AG04450 (cell line): ENCODE data around the gene CNNM3. TPM values are rescaled to one million over a fixed set of nuclear protein-coding genes. Genes with fewer than 3 reads are reported as not detected.

Experiments used
- CTCF ChIA-PET: fragments of 300-600, 350-600 bp; formaldehyde crosslinking; extraction: SDS; loops from one replicate; lab custom pipeline; 2022; ENCODE audit warnings: antibody characterized with exemption, inconsistent platforms; lab: Charles Lee
- POLR2A ChIA-PET: fragments of 350-600 bp; formaldehyde crosslinking; extraction: SDS; loops from one replicate; lab custom pipeline; 2021; ENCODE audit warnings: antibody characterized with exemption, inconsistent platforms; lab: Yijun Ruan, JAX
- DNase-seq: peaks from one replicate; pipeline ENCODE4 v3.0.0-alpha.2; 2011; ENCODE audit warnings: low read depth, low spot score
- H3K27ac ChIP-seq: one replicate; pipeline ENCODE4 v1.5.1; 2012; ENCODE audit warnings: low read depth, low read length, control low read depth
- H3K27me3 ChIP-seq: one replicate; pipeline ENCODE4 v1.6.0; 2012; ENCODE audit warnings: low read length; ENCODE audit not compliant: control insufficient read depth, insufficient read depth
- H3K4me3 ChIP-seq: 2 replicates; pipeline ENCODE4 v1.5.1; 2011; ENCODE audit warnings: mild to moderate bottlenecking, low read depth, low read length, control low read depth
- H3K9me3 ChIP-seq: 2 replicates; pipeline ENCODE4 v1.5.1; 2012; ENCODE audit warnings: low read length; ENCODE audit not compliant: control insufficient read depth, insufficient read depth
- CTCF ChIP-seq: IDR thresholded peaks from 2 replicates; pipeline ENCODE4 v1.5.1; 2011; ENCODE audit warnings: low read depth, low read length, control low read depth, inconsistent platforms
- polyA plus RNA-seq: library from polyadenylated mRNA; depleted of rRNA; stranded (reverse); fragments of >200 nt; gene quantifications from 2 replicates; pipeline ENCODE4 v1.2.3, GENCODE V29; 2011

CNNM3 gene
- polyA plus RNA-seq, 1 experiment: 5.1 TPM

GRCh38 chr2:96832754-96833507, 16.9 kb downstream of the CNNM3 start:
- Histone ChIP-seq H3K27ac (no peak overlapping the region), H3K27me3 (no peaks in the 10 kb centered on the region), H3K4me3 (no peak overlapping the region), H3K9me3 (no peaks in the 10 kb centered on the region)
- TF ChIP-seq CTCF: no peak
- ChIA-PET CTCF (interaction anchor here (0.7 to 1.8 kb wide), 5 partner anchors 9 to 279 kb away, joined by 3 to 4 read pairs (median 4); no protein-coding TSS in a partner anchor), POLR2A (interaction anchor here (0.5 kb wide), 1 partner anchor 8 kb away, joined by 6 read pairs; no protein-coding TSS in a partner anchor)
- peak; percentile 11 for DNase-seq

GRCh38 chr2:96835830-96836229, 19.8 kb downstream of the CNNM3 start:
- no peak overlapping the region for H3K4me3 ChIP-seq
- H3K27ac ChIP-seq: no peak overlapping the region
- no peaks in the 10 kb centered on the region for H3K27me3 ChIP-seq

GRCh38 chr2:96837575-96837974, 21.5 kb downstream of the CNNM3 start:
- CTCF ChIA-PET: interaction anchor here (1.1 kb wide), 1 partner anchor 20 kb away, joined by 3 read pairs; the partner anchor contains the start of gene ANKRD39
- Histone ChIP-seq H3K27ac (no peak overlapping the region), H3K9me3 (no peaks in the 10 kb centered on the region), H3K27me3 (no peaks in the 10 kb centered on the region), H3K4me3 (no peak overlapping the region)
- POLR2A ChIA-PET: no interaction called here
- no peak for DNase-seq
- TF ChIP-seq CTCF: no peak

More at GRCh38 chr2:96835830-96836229, 19.8 kb downstream of the CNNM3 start:
- CTCF ChIA-PET: interaction anchor here (0.6 to 1.1 kb wide), 2 partner anchors 19 to 75 kb away, joined by 4 to 6 read pairs; partner anchors contain the start of genes CNNM3 and CNNM4
- no peak for DNase-seq
- POLR2A ChIA-PET: interaction anchor here (0.7 kb wide), 1 partner anchor 12 kb away, joined by 4 read pairs; no protein-coding TSS in a partner anchor
- H3K9me3 ChIP-seq: no peaks in the 10 kb centered on the region
- no peak for TF ChIP-seq CTCF

GRCh38 chr2:96838345-96839292, 22.6 kb downstream of the CNNM3 start:
- POLR2A ChIA-PET: no interaction called here
- CTCF ChIA-PET: no interaction called here

More at GRCh38 chr2:96838345-96839292, 22.6 kb downstream of the CNNM3 start:
- Histone ChIP-seq H3K27ac (no peak overlapping the region), H3K4me3 (no peak overlapping the region), H3K9me3 (no peaks in the 10 kb centered on the region), H3K27me3 (no peaks in the 10 kb centered on the region)
- no peak for DNase-seq
- no peak for TF ChIP-seq CTCF
